Activated naive CD4-positive, alpha-beta T cell treated with anti-CD3 and anti-CD28 coated beads, Interleukin-2, amount 10 ng/mL, durations not matched to agents 7 days and 5 days (primary cell): ENCODE measurements around the gene VSTM4.
A peak's percentile ranks its signal among the peaks of the same experiment; 100 is the strongest.

Source experiments
- CTCF ChIA-PET: fragments of 350-600 bp; sonication (Branson Sonifier 250); formaldehyde crosslinking; loops from one replicate; lab custom pipeline; 2021; ENCODE audit warnings: antibody characterized with exemption; lab: Charles Lee
- DNase-seq: peaks from one replicate; pipeline ENCODE4 v3.0.0-alpha.2; 2020
- H3K27ac Mint-ChIP-seq: one replicate; pipeline ENCODE4 v1.8.0; 2021; ENCODE audit warnings: mild to moderate bottlenecking, moderate library complexity, mixed read lengths
- H3K27me3 Mint-ChIP-seq: one replicate; pipeline ENCODE4 v1.8.0; 2021; ENCODE audit warnings: mild to moderate bottlenecking, mixed read lengths
- H3K36me3 Mint-ChIP-seq: one replicate; pipeline ENCODE4 v1.8.0; 2021; ENCODE audit warnings: mixed read lengths
- H3K4me1 Mint-ChIP-seq: one replicate; pipeline ENCODE4 v1.8.0; 2021; ENCODE audit warnings: mixed read lengths
- H3K4me3 Mint-ChIP-seq: one replicate; pipeline ENCODE4 v1.8.0; 2021; ENCODE audit warnings: mild to moderate bottlenecking, moderate library complexity, mixed read lengths
- H3K9me3 Mint-ChIP-seq: one replicate; pipeline ENCODE4 v1.8.0; 2021; ENCODE audit warnings: mixed read lengths

The VSTM4 gene

GRCh38 chr10:49117376-49118070, 2.2 kb upstream of the VSTM4 start:
- Mint-ChIP-seq H3K36me3 (no peaks in the 10 kb centered on the region), H3K4me1 (peaks cover 11% of the 10 kb centered on the region), H3K27me3 (peaks cover 70% of the 10 kb centered on the region), H3K9me3 (no peaks in the 10 kb centered on the region), H3K27ac (no peak overlapping the region), H3K4me3 (no peak overlapping the region)
- CTCF ChIA-PET, result interaction anchor here (0.9 kb wide), 1 partner anchor 461 kb away, joined by 3 read pairs; no protein-coding TSS in a partner anchor
- no peak for DNase-seq

GRCh38 chr10:49116509-49117375, 1.4 kb upstream of the VSTM4 start:
- Mint-ChIP-seq H3K4me1 (peaks cover 11% of the 10 kb centered on the region), H3K4me3 (no peak overlapping the region), H3K27me3 (peaks cover 75% of the 10 kb centered on the region), H3K36me3 (no peaks in the 10 kb centered on the region), H3K9me3 (no peaks in the 10 kb centered on the region), H3K27ac (no peak overlapping the region)
- DNase-seq, result no peak
- CTCF ChIA-PET, result interaction anchor here (0.9 kb wide), 1 partner anchor 460 kb away, joined by 3 read pairs; no protein-coding TSS in a partner anchor

DNA sequence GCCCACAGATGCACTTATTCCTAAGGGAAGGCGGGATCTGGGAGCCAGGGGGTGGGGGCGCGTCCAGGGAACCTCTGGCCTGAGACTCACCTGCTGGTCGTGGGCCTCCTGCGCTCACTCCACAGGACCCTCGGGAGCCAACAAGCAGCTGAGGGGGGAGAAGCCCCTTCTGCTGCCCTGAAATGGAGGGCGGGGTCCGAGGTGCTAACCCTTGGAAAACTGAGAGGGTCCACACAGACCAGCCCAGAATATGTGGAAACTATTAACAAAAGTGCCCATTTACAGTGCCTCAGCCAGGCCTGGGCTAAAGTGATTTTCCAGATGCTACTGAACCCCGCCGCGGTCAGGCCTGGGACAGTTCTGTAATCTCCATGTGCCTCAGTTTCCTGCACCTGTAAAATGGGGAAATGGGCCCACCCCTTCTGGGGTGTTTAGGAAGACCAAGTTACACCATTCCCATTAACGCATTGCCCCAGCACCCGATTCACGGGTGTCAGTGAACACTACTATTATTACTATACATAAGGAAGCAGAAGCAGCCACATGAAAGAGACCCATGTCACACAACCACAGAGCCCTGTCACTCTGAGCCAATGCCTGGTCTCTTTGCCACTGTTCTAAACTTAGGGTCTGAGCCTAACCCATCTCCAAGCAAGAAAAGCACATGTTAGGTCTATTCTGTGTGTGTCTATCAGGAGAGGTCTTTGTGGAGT, 630 bp upstream of the VSTM4 start:
- peak overlapping the region; percentile 15 for H3K4me3 Mint-ChIP-seq
- no peak overlapping the region for H3K27ac Mint-ChIP-seq
- peaks cover 77% of the 10 kb centered on the region for H3K27me3 Mint-ChIP-seq
- DNase-seq, result peak; percentile 48
- peaks cover 11% of the 10 kb centered on the region for H3K4me1 Mint-ChIP-seq
- H3K9me3 Mint-ChIP-seq, result no peaks in the 10 kb centered on the region
- no peaks in the 10 kb centered on the region for H3K36me3 Mint-ChIP-seq
- CTCF ChIA-PET, result no interaction called here

- no peak for DNase-seq
- no peaks in the 10 kb centered on the region for H3K36me3 Mint-ChIP-seq
- H3K4me3 Mint-ChIP-seq, result no peak overlapping the region
- H3K9me3 Mint-ChIP-seq, result no peaks in the 10 kb centered on the region
- no peak overlapping the region for H3K27ac Mint-ChIP-seq
- H3K27me3 Mint-ChIP-seq, result peaks cover 73% of the 10 kb centered on the region
- CTCF ChIA-PET, result no interaction called here
- peaks cover 11% of the 10 kb centered on the region for H3K4me1 Mint-ChIP-seq
These were observed 656 bp downstream of the VSTM4 start for GRCh38 chr10:49114718-49115014.

DNA sequence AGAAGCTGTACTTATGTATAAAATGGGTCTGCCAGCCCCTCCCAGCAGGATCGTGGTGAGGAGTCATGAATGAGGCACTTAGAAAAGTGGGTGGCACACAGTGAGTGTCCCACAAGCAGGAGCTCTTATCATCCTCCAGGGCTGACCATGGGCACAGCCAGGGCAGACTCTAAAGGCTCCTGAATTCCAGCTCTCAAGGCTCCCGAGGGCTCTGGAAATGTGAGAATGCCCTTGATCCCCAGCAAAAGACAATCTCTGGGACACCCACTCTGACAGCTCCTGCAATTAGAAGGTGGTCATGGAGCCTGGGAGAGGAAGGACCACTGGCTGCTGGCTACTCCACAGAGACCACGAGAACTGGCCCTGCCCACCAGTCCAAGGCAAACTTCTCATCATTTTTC, 1.6 kb downstream of the VSTM4 start:
- no peak for DNase-seq
- CTCF ChIA-PET, result interaction anchor here (1.4 kb wide), 1 partner anchor 294 kb away, joined by 3 read pairs; no protein-coding TSS in a partner anchor
- Mint-ChIP-seq H3K27ac (no peak overlapping the region), H3K27me3 (peaks cover 76% of the 10 kb centered on the region), H3K36me3 (no peaks in the 10 kb centered on the region), H3K9me3 (no peaks in the 10 kb centered on the region), H3K4me1 (peaks cover 11% of the 10 kb centered on the region), H3K4me3 (no peak overlapping the region)

DNA sequence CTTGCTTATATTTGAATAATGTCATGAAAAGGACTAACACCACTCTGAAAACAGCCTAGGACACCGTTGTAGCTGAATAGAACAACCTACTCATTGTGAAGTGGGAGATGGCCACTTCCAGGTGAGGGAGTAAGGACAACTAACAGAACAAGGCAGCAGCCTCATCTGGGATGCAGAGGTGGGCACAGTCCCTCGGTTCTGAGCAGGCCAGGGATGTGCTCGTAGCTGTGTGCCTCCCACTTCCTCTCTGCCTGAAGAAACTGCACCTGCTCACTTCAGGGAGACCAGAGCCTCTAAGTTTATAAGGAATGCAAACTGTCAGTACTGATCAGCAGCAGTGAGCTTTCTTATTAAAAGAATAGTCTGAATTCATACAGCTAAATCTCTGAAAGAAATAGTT, 2.5 kb downstream of the VSTM4 start:
- Mint-ChIP-seq H3K27ac (no peak overlapping the region), H3K9me3 (no peaks in the 10 kb centered on the region), H3K36me3 (no peaks in the 10 kb centered on the region), H3K27me3 (peaks cover 69% of the 10 kb centered on the region), H3K4me3 (no peak overlapping the region), H3K4me1 (peaks cover 11% of the 10 kb centered on the region)
- CTCF ChIA-PET, result interaction anchor here (1.4 kb wide), 1 partner anchor 295 kb away, joined by 3 read pairs; no protein-coding TSS in a partner anchor
- DNase-seq, result no peak

- H3K9me3 Mint-ChIP-seq, result no peaks in the 10 kb centered on the region
- no peak for DNase-seq
- H3K4me3 Mint-ChIP-seq, result no peak overlapping the region
- peaks cover 11% of the 10 kb centered on the region for H3K4me1 Mint-ChIP-seq
- CTCF ChIA-PET, result no interaction called here
- H3K27ac Mint-ChIP-seq, result no peak overlapping the region
- peaks cover 68% of the 10 kb centered on the region for H3K27me3 Mint-ChIP-seq
- H3K36me3 Mint-ChIP-seq, result no peaks in the 10 kb centered on the region
These were observed 3.2 kb downstream of the VSTM4 start for GRCh38 chr10:49112098-49112497.

GRCh38 chr10:49111320-49111698, 4.0 kb downstream of the VSTM4 start:
- Mint-ChIP-seq H3K36me3 (no peaks in the 10 kb centered on the region), H3K4me1 (peaks cover 11% of the 10 kb centered on the region), H3K27me3 (peaks cover 68% of the 10 kb centered on the region), H3K4me3 (no peak overlapping the region), H3K9me3 (no peaks in the 10 kb centered on the region), H3K27ac (no peak overlapping the region)
- DNase-seq, result no peak
- CTCF ChIA-PET, result no interaction called here

DNA sequence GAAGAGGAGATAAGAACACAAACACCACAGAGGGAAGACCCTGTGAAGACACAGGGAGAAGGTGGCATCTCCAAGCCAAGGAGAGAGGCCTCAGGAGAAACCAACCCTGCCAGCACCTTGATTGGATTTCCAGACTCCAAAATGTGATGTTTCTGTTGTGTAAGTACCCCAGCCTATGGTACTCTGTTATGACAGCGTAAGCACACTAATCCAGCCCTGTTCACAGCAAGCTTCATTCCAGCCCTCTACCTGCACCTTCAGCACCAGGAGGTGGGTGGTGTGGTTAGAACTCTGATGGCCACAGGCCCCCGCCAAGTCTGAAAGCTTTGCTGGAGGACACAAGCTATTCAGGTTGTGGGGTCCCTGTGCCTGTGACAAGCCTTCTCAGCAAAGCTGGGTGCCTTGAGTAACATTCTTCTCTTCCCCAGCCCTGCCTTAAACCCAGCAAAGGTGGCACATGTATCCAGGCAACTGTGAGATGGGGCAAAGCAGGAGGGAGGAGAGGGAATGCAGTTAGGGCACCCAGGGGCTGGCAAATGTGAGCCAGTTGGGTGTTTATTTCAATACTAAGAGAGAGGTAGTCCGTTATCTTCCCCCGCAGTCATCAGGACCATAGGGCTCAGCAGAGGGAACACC, 4.5 kb downstream of the VSTM4 start:
- H3K9me3 Mint-ChIP-seq, result no peaks in the 10 kb centered on the region
- CTCF ChIA-PET, result no interaction called here
- no peak overlapping the region for H3K27ac Mint-ChIP-seq
- no peaks in the 10 kb centered on the region for H3K36me3 Mint-ChIP-seq
- H3K4me3 Mint-ChIP-seq, result no peak overlapping the region
- H3K27me3 Mint-ChIP-seq, result peaks cover 63% of the 10 kb centered on the region
- no peak for DNase-seq
- H3K4me1 Mint-ChIP-seq, result peaks cover 6% of the 10 kb centered on the region

- H3K4me1 Mint-ChIP-seq, result peaks cover 4% of the 10 kb centered on the region
- no peak overlapping the region for H3K4me3 Mint-ChIP-seq
- no peaks in the 10 kb centered on the region for H3K36me3 Mint-ChIP-seq
- CTCF ChIA-PET, result no interaction called here
- no peak overlapping the region for H3K27ac Mint-ChIP-seq
- no peaks in the 10 kb centered on the region for H3K9me3 Mint-ChIP-seq
- no peak for DNase-seq
- peaks cover 62% of the 10 kb centered on the region for H3K27me3 Mint-ChIP-seq
These were observed 5.5 kb downstream of the VSTM4 start for GRCh38 chr10:49109669-49110340.

- Mint-ChIP-seq H3K36me3 (no peaks in the 10 kb centered on the region), H3K4me1 (no peaks in the 10 kb centered on the region), H3K27me3 (peaks cover 55% of the 10 kb centered on the region), H3K9me3 (no peaks in the 10 kb centered on the region), H3K4me3 (no peak overlapping the region), H3K27ac (no peak overlapping the region)
- CTCF ChIA-PET, result no interaction called here
- no peak for DNase-seq
These were observed 6.7 kb downstream of the VSTM4 start for GRCh38 chr10:49108656-49109055.

GRCh38 chr10:49107887-49108267, 7.4 kb downstream of the VSTM4 start:
- H3K36me3 Mint-ChIP-seq, result no peaks in the 10 kb centered on the region
- DNase-seq, result no peak
- no peaks in the 10 kb centered on the region for H3K4me1 Mint-ChIP-seq
- no peak overlapping the region for H3K4me3 Mint-ChIP-seq
- CTCF ChIA-PET, result no interaction called here
- H3K27me3 Mint-ChIP-seq, result peaks cover 50% of the 10 kb centered on the region
- H3K9me3 Mint-ChIP-seq, result no peaks in the 10 kb centered on the region
- no peak overlapping the region for H3K27ac Mint-ChIP-seq

GRCh38 chr10:49107111-49107886, 8.0 kb downstream of the VSTM4 start:
- peaks cover 52% of the 10 kb centered on the region for H3K27me3 Mint-ChIP-seq
- H3K36me3 Mint-ChIP-seq, result no peaks in the 10 kb centered on the region
- no peaks in the 10 kb centered on the region for H3K9me3 Mint-ChIP-seq
- DNase-seq, result no peak
- H3K4me1 Mint-ChIP-seq, result no peaks in the 10 kb centered on the region
- no peak overlapping the region for H3K27ac Mint-ChIP-seq
- H3K4me3 Mint-ChIP-seq, result no peak overlapping the region
- CTCF ChIA-PET, result no interaction called here
